ENCODE measurements around the gene EEF1G. TPM values are rescaled to one million over a fixed set of nuclear protein-coding genes. Genes with fewer than 3 reads are reported as not detected.

The EEF1G gene
- total RNA-seq, 6 donors from 2014 or later, result 557 to 997 (median 889) TPM

DNA sequence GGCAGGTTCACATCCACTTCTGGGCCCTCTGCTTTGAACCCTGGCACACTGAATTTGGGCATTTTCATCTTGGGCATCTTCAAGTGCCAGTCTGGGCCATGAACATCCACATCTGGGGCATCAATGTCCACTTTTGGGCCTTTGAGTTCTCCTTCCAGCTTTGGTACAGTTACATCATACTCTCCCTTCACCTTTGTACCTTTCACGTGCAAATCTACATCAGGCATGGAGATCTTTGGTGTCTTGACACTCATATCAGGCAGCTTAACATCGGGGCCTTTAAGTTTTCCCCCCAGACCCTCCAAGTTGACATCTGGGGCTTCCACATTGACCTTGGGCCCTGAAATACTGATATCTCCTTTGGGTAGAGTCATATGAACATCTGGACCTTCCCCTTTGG is 41.6 kb downstream of the EEF1G start:
- WGBS, 2 donors, result 95 to 100% methylated on average over 2 of the region's 2 CpGs
- ATAC-seq (ENCODE audit: low FRiP score in 2 of 2), result no peak
- no peak for DNase-seq
- Histone ChIP-seq H3K27ac (no peak overlapping the region), H3K9me3 (no peaks in the 10 kb centered on the region), H3K4me1 (peaks cover 6 to 23% (median 7%) of the 10 kb centered on the region in 4 donors), H3K36me3 (peaks cover 43 to 96% (median 94%) of the 10 kb centered on the region in 4 donors), H3K4me3 (no peak overlapping the region), H3K27me3 (no peaks in the 10 kb centered on the region)
- TF ChIP-seq POLR2A (IDR thresholded peaks at IDR 0.05) (no peak), POLR2AphosphoS5 (IDR thresholded peaks at IDR 0.05) (no peak), EP300 (IDR thresholded peaks at IDR 0.05) (no peak)
- TF ChIP-seq, protein P1, sequence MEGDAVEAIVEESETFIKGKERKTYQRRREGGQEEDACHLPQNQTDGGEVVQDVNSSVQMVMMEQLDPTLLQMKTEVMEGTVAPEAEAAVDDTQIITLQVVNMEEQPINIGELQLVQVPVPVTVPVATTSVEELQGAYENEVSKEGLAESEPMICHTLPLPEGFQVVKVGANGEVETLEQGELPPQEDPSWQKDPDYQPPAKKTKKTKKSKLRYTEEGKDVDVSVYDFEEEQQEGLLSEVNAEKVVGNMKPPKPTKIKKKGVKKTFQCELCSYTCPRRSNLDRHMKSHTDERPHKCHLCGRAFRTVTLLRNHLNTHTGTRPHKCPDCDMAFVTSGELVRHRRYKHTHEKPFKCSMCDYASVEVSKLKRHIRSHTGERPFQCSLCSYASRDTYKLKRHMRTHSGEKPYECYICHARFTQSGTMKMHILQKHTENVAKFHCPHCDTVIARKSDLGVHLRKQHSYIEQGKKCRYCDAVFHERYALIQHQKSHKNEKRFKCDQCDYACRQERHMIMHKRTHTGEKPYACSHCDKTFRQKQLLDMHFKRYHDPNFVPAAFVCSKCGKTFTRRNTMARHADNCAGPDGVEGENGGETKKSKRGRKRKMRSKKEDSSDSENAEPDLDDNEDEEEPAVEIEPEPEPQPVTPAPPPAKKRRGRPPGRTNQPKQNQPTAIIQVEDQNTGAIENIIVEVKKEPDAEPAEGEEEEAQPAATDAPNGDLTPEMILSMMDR (IDR thresholded peaks at IDR 0.05), result no peak

DNA sequence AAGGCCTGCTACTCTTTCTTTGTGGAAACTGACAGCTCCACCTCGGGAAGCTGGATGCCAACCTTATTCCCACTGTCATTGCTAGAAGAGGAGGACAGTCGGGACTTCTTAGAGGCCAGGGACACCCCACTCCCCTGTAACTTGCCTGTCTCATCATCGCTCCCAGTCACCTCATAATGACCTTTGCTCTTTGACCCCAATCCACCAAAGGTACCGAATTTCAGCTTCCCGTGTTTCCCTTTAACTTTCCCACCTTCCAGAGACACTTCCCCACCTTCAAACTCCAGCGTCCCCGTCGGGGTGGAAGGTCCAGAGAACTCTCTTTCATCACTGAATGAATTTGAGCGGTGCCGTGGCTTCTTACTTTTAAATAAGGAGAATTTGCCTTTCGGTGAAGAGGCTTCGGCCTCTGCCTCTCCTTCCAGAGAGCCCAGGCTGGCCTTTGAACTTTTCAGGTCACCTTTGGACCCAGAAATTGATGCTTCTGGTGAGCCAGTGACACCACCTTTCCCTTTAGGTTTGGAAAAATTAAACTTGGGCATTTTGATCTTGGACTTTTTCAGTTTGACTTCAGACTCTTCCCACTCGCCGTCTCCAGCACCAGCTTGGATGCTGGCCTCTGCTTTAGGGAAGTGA is 56.8 kb downstream of the EEF1G start:
- peak overlapping the region in 1 of 4 donors; percentile 12 for H3K27ac ChIP-seq

DNA sequence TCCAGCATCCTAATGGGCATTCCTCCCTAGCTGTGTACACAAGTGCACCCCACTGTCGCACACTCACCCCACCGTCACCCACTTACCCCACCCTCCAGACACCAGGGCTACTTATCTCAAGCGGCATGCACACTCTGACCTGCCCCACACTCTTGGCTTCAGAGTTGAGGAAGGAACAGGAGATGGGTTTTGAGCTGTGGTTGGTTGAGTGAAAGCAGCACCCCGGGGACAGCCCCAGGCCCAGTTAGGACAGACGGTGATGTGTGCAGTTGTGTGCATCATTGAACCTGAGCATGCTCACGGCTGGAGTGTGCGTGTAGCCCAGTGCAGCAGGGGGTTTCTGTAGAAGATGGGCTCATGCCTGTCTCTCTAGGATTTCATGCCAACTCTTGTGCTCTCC is 59.5 kb downstream of the EEF1G start:
- ATAC-seq (ENCODE audit: low FRiP score in 2 of 2) (peak; percentile 23 to 31), DNase-seq (no peak)
- Histone ChIP-seq H3K4me3 (no peak overlapping the region), H3K9me3 (no peaks in the 10 kb centered on the region), H3K27ac (no peak overlapping the region), H3K36me3 (peaks cover 9 to 56% (median 42%) of the 10 kb centered on the region in 4 donors), H3K4me1 (peaks cover 4 to 7% (median 5%) of the 10 kb centered on the region in 4 donors), H3K27me3 (no peaks in the 10 kb centered on the region)
- TF ChIP-seq POLR2A (IDR thresholded peaks at IDR 0.05) (no peak), POLR2AphosphoS5 (IDR thresholded peaks at IDR 0.05) (no peak)
- WGBS, 2 donors, result 73 to 85% methylated on average over 3 to 7 of the region's 7 CpGs

More for the DNA sequence above, 56.8 kb downstream of the EEF1G start:
- peaks cover 11 to 83% (median 66%) of the 10 kb centered on the region in 4 donors for H3K36me3 ChIP-seq
- no peaks in the 10 kb centered on the region for H3K9me3 ChIP-seq
- no peak for ATAC-seq (ENCODE audit: low FRiP score in 2 of 2)
- H3K4me1 ChIP-seq, result peaks cover 0 to 5% (median 2%) of the 10 kb centered on the region in 4 donors
- H3K4me3 ChIP-seq, result no peak overlapping the region
- no peaks in the 10 kb centered on the region for H3K27me3 ChIP-seq
- TF ChIP-seq POLR2A (IDR thresholded peaks at IDR 0.05) (no peak), POLR2AphosphoS5 (IDR thresholded peaks at IDR 0.05) (no peak), EP300 (IDR thresholded peaks at IDR 0.05) (no peak)
- TF ChIP-seq, protein P1 (IDR thresholded peaks at IDR 0.05), result no peak
- DNase-seq, result no peak
- 89 to 90% methylated on average over 14 of the region's 14 CpGs for WGBS, 2 donors

DNA sequence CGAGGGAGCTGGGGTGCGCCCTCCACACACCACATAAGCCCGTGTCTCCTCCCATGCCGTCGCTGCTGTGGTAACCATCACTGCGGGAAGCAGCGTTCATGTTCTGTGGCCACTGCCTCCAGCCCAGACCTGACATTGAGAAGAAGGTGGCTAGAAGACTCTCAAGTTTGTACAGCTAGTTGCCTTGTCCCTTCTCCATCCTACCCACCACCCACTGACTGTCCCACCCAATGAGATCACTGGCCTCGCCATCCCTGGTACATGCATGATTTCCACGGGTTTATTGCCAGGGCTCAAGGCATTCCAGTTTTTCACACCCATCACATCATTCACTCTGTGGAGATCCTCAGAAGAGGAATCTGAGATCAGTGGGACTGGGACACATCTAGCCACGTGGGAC is 60.1 kb downstream of the EEF1G start:
- Histone ChIP-seq H3K4me3 (no peak overlapping the region), H3K27me3 (no peaks in the 10 kb centered on the region), H3K4me1 (peaks cover 9 to 12% (median 10%) of the 10 kb centered on the region in 4 donors), H3K27ac (no peak overlapping the region), H3K36me3 (peaks cover 3 to 51% (median 36%) of the 10 kb centered on the region in 4 donors), H3K9me3 (no peaks in the 10 kb centered on the region)
- no peak for TF ChIP-seq POLR2AphosphoS5 (IDR thresholded peaks at IDR 0.05)
- TF ChIP-seq, protein P1 (IDR thresholded peaks at IDR 0.05), result no peak
- no peak for TF ChIP-seq EP300 (IDR thresholded peaks at IDR 0.05)
- ATAC-seq (ENCODE audit: low FRiP score in 2 of 2) (peak in 1 of 2 donors; percentile 16), DNase-seq (no peak)
- WGBS, 2 donors, result 88 to 96% methylated on average over 10 of the region's 10 CpGs

DNA sequence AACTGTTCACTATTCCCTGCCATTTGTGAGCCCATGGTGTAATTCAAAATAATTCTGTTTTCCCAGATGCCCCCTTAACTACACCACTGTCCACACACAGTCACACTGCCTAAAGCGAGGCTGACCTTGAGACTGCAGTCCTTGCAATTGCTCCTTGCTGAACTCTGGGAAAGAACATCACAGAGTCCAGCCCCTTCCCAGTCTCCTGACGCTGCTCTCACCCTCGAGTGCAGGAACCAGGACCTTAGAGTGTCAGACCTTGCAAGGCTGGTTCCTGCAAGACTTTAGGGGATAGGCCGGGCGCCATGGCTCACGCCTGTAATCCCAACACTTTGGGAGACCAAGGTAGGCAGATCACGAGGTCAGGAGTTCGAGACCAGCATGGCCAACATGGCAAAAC is 60.7 kb downstream of the EEF1G start:
- no peak for TF ChIP-seq EP300 (IDR thresholded peaks at IDR 0.05)
- TF ChIP-seq POLR2A (IDR thresholded peaks at IDR 0.05), result no peak
- TF ChIP-seq, protein P1 (IDR thresholded peaks at IDR 0.05), result no peak
- no peak for TF ChIP-seq POLR2AphosphoS5 (IDR thresholded peaks at IDR 0.05)
- peaks cover 0 to 44% (median 30%) of the 10 kb centered on the region in 4 donors for H3K36me3 ChIP-seq
- no peaks in the 10 kb centered on the region for H3K9me3 ChIP-seq
- DNase-seq, result no peak
- ATAC-seq (ENCODE audit: low FRiP score in 2 of 2), result no peak
- H3K4me1 ChIP-seq, result peaks cover 15 to 19% (median 17%) of the 10 kb centered on the region in 4 donors
- peak overlapping the region in 3 of 4 donors; percentile 8 to 30 (median 22) for H3K27ac ChIP-seq
- H3K27me3 ChIP-seq, result no peaks in the 10 kb centered on the region
- no peak overlapping the region for H3K4me3 ChIP-seq
- 76 to 83% methylated on average over 8 of the region's 8 CpGs for WGBS, 2 donors

Small RNAs within 50 kb of the gene (small RNA-seq; reads per million reads assigned to genes)
- gene AP001458.1, result 0 reads per million in 4 donors
- gene EEF1G, result 0 reads per million in 4 donors
- 0 to 0.43 (median 0.03) reads per million in 4 donors for gene MIR6747

Other genes with a start within 250 kb of the EEF1G start
- gene ASRGL1, start 236.4 kb downstream of the EEF1G start, total RNA-seq, result 10 to 100 TPM; 31.2 to 82.8 (median 49.3) TPM
- gene SCGB1A1, start 154.9 kb downstream of the EEF1G start, total RNA-seq, result 1,000 to 10,000 TPM in 4 of 6 donors, 100 to 1,000 TPM in 1, 10 to 100 TPM in 1; 85.4 to 2,572 (median 1,269) TPM
- 1,000 to 10,000 TPM in 2 of 6 donors, 100 to 1,000 TPM in 4; 583 to 1,153 (median 829) TPM for gene AHNAK, start 27.1 kb downstream of the EEF1G start, total RNA-seq
- gene TUT1, start 17.6 kb upstream of the EEF1G start, total RNA-seq, result 10 to 100 TPM in 3 of 6 donors, 1 to 10 TPM in 3; 5.3 to 25.4 (median 11.7) TPM
- gene MTA2, start 28.0 kb upstream of the EEF1G start, total RNA-seq, result 10 to 100 TPM; 57.6 to 88.0 (median 69.8) TPM
- 100 to 1,000 TPM in 1 of 6 donors, 10 to 100 TPM in 5; 31.0 to 148 (median 71.0) TPM for gene EML3, start 38.9 kb upstream of the EEF1G start, total RNA-seq
- gene ROM1, start 39.4 kb upstream of the EEF1G start, total RNA-seq, result 1 to 10 TPM; 3.1 to 9.2 (median 5.2) TPM
- gene B3GAT3, start 48.1 kb upstream of the EEF1G start, total RNA-seq, result 10 to 100 TPM; 21.3 to 43.9 (median 37.9) TPM
- 100 to 1,000 TPM in 4 of 6 donors, 10 to 100 TPM in 2; 82.3 to 240 (median 138) TPM for gene GANAB, start 72.7 kb upstream of the EEF1G start, total RNA-seq
- 10 to 100 TPM in 5 of 6 donors, 1 to 10 TPM in 1; 9.5 to 31.5 (median 19.8) TPM for gene INTS5, start 79.4 kb upstream of the EEF1G start, total RNA-seq
- 10 to 100 TPM; 16.8 to 42.0 (median 30.6) TPM for gene C11orf98, start 91.3 kb upstream of the EEF1G start, total RNA-seq
- 10 to 100 TPM in 3 of 6 donors, 1 to 10 TPM in 3; 5.7 to 16.0 (median 10.0) TPM for gene CSKMT, start 91.4 kb upstream of the EEF1G start, total RNA-seq
- 10 to 100 TPM in 1 of 6 donors, 1 to 10 TPM in 5; 5.0 to 12.6 (median 6.7) TPM for gene UQCC3, start 97.8 kb upstream of the EEF1G start, total RNA-seq
- gene LBHD1, start 98.4 kb upstream of the EEF1G start, total RNA-seq, result 10 to 100 TPM in 1 of 6 donors, 1 to 10 TPM in 5; 3.6 to 19.9 (median 6.8) TPM
- 100 to 1,000 TPM; 104 to 186 (median 128) TPM for gene UBXN1, start 105.2 kb upstream of the EEF1G start, total RNA-seq
- gene LRRN4CL, start 115.6 kb upstream of the EEF1G start, total RNA-seq, result 1 to 10 TPM in 5 of 6 donors, under 1 TPM in 1; 0.61 to 6.4 (median 1.8) TPM
- 100 to 1,000 TPM in 2 of 6 donors, 10 to 100 TPM in 4; 75.5 to 198 (median 87.5) TPM for gene BSCL2, start 133.5 kb upstream of the EEF1G start, total RNA-seq
- gene GNG3, start 133.8 kb upstream of the EEF1G start, total RNA-seq, result not detected
- 10 to 100 TPM; 23.9 to 76.5 (median 46.3) TPM for gene HNRNPUL2, start 153.6 kb upstream of the EEF1G start, total RNA-seq
- 10 to 100 TPM; 18.9 to 31.5 (median 28.6) TPM for gene TTC9C, start 154.6 kb upstream of the EEF1G start, total RNA-seq
- gene ZBTB3, start 180.3 kb upstream of the EEF1G start, total RNA-seq, result 10 to 100 TPM in 3 of 6 donors, 1 to 10 TPM in 3; 7.3 to 15.3 (median 11.7) TPM
- 10 to 100 TPM; 15.8 to 62.9 (median 38.8) TPM for gene POLR2G, start 187.7 kb upstream of the EEF1G start, total RNA-seq
- gene TAF6L, start 197.5 kb upstream of the EEF1G start, total RNA-seq, result 10 to 100 TPM; 16.7 to 51.3 (median 27.0) TPM
- gene TMEM179B, start 213.5 kb upstream of the EEF1G start, total RNA-seq, result 10 to 100 TPM; 38.8 to 98.2 (median 56.2) TPM
- gene TMEM223, start 218.1 kb upstream of the EEF1G start, total RNA-seq, result 10 to 100 TPM; 11.3 to 28.7 (median 15.4) TPM
- 100 to 1,000 TPM in 1 of 6 donors, 10 to 100 TPM in 5; 56.1 to 215 (median 81.2) TPM for gene NXF1, start 231.5 kb upstream of the EEF1G start, total RNA-seq